Panc1 (cell line): ENCODE measurements around the gene FGD2.

Source experiments
- POLR2AphosphoS5 ChIP-seq: IDR thresholded peaks from 2 replicates; pipeline ENCODE4 v1.6.1; 2012; ENCODE audit warnings: mild to moderate bottlenecking, low read depth, low read length, moderate library complexity
- SIN3A ChIP-seq: IDR thresholded peaks from 2 replicates; pipeline ENCODE4 v1.6.1; 2012; ENCODE audit warnings: low read depth, mild to moderate bottlenecking, low read length, moderate library complexity, borderline replicate concordance; ENCODE audit not compliant: insufficient read depth
- TF ChIP-seq, protein P1 (sequence below): fragments of 450-650 bp; IDR thresholded peaks from 2 replicates; pipeline ENCODE4 v1.5.1; 2017; ENCODE audit warnings: mild to moderate bottlenecking

DNA sequence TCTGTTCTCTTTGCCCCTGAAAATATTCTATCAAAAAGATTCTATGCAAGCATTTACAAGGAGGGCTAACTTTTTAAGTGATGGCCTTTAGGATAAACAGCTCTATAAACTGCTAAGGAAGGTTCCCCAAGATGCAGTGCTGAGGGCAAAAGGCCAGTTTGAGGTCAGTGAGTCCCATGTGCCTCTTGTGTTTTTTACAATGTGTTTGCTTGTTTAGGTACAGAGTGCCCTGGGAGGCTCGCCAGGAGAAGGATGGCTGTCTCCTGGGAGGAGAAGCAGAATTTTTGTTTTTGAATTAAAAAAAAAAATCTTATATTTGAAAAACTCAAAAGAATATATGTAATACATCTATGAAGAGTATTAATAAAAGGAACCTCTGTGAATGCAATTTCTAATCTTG lies 32.3 kb upstream of the FGD2 start:
- TF ChIP-seq SIN3A (no peak), POLR2AphosphoS5 (no peak)
- TF ChIP-seq, protein P1, sequence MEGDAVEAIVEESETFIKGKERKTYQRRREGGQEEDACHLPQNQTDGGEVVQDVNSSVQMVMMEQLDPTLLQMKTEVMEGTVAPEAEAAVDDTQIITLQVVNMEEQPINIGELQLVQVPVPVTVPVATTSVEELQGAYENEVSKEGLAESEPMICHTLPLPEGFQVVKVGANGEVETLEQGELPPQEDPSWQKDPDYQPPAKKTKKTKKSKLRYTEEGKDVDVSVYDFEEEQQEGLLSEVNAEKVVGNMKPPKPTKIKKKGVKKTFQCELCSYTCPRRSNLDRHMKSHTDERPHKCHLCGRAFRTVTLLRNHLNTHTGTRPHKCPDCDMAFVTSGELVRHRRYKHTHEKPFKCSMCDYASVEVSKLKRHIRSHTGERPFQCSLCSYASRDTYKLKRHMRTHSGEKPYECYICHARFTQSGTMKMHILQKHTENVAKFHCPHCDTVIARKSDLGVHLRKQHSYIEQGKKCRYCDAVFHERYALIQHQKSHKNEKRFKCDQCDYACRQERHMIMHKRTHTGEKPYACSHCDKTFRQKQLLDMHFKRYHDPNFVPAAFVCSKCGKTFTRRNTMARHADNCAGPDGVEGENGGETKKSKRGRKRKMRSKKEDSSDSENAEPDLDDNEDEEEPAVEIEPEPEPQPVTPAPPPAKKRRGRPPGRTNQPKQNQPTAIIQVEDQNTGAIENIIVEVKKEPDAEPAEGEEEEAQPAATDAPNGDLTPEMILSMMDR, result no peak
